ENCODE data around the gene PLPPR5. TPM values are rescaled to one million over a fixed set of nuclear protein-coding genes. Genes with fewer than 3 reads are reported as not detected.

The PLPPR5 gene
- polyA plus RNA-seq, 1 donor (not counting 4 experiments of a cell fraction or from before 2014, with no cell fraction given), result 0.93 TPM

DNA sequence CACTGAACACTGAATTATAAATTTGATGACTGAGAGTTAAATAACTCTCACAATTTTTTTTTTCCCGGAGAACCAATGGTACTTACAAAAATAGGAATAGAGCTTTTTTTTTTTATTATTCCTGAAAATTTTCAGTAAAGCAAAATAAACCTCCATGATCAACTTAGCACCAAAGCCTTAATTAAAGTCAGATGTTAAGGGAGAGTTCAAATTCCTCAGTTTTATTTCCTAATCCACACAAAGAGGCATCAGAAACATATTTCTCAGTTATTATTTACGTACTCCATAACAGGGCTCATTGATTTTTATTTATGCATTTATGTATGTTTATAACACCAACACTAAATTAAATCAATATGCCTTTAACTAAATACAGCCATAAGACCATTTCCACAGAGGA lies 55.5 kb downstream of the PLPPR5 start:
- no peak overlapping the region for H3K4me3 ChIP-seq (ENCODE audit: control insufficient read depth in 2 of 3, extremely low read depth in 1 of 3, insufficient read depth in 2 of 3, low read depth in 1 of 3, low read length in 3 of 3)
- no peak overlapping the region for H3K4me2 ChIP-seq (ENCODE audit: control insufficient read depth, extremely low read depth, insufficient read depth, low read depth, low read length)
- no peaks in the 10 kb centered on the region for H3K79me2 ChIP-seq (ENCODE audit: control insufficient read depth, insufficient read depth, low read length)
- no peaks in the 10 kb centered on the region for H3K36me3 ChIP-seq (ENCODE audit: control insufficient read depth in 2 of 2, extremely low read depth in 1 of 2, insufficient read depth in 2 of 2, low read length in 2 of 2)
- no peak overlapping the region for H3K27ac ChIP-seq (ENCODE audit: control insufficient read depth, insufficient read depth, low read length)
- dilution Hi-C loops (cut with MboI; ENCODE audit: extremely low pct_ligation_motif_present, low sequenced_read_pairs), result no loop called here
- DNase-seq (ENCODE audit: low read depth, low spot score) (no peak), FAIRE-seq (no peak)
- no peaks in the 10 kb centered on the region for H3K9me3 ChIP-seq (ENCODE audit: control insufficient read depth, low read depth, low read length)
- H2AFZ ChIP-seq (ENCODE audit: control insufficient read depth, low read length), result no peak overlapping the region
- H3K9me1 ChIP-seq (ENCODE audit: control insufficient read depth, extremely low read depth, insufficient read depth, low read length), result no peaks in the 10 kb centered on the region
- H3K27me3 ChIP-seq (ENCODE audit: control insufficient read depth, extremely low read depth, insufficient read depth, low read length), result no peaks in the 10 kb centered on the region
- TF ChIP-seq, protein P1, sequence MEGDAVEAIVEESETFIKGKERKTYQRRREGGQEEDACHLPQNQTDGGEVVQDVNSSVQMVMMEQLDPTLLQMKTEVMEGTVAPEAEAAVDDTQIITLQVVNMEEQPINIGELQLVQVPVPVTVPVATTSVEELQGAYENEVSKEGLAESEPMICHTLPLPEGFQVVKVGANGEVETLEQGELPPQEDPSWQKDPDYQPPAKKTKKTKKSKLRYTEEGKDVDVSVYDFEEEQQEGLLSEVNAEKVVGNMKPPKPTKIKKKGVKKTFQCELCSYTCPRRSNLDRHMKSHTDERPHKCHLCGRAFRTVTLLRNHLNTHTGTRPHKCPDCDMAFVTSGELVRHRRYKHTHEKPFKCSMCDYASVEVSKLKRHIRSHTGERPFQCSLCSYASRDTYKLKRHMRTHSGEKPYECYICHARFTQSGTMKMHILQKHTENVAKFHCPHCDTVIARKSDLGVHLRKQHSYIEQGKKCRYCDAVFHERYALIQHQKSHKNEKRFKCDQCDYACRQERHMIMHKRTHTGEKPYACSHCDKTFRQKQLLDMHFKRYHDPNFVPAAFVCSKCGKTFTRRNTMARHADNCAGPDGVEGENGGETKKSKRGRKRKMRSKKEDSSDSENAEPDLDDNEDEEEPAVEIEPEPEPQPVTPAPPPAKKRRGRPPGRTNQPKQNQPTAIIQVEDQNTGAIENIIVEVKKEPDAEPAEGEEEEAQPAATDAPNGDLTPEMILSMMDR (optimal IDR thresholded peaks at IDR 0.05 in 1 of 3, IDR thresholded peaks at IDR 0.05 in 1 of 3, conservative IDR thresholded peaks at IDR 0.05 in 1 of 3; ENCODE audit: extremely low read depth in 1 of 3, insufficient read depth in 2 of 3, low read length in 3 of 3), result no peak
- TF ChIP-seq EZH2 (IDR thresholded peaks at IDR 0.05; ENCODE audit: low read length), result no peak
- no peak overlapping the region for H3K9ac ChIP-seq (ENCODE audit: control insufficient read depth, extremely low read depth, insufficient read depth, low read length)
- no peaks in the 10 kb centered on the region for H3K4me1 ChIP-seq (ENCODE audit: control insufficient read depth, extremely low read depth, insufficient read depth, low read length)
- H4K20me1 ChIP-seq (ENCODE audit: control insufficient read depth, extremely low read depth, insufficient read depth, low read length), result no peaks in the 10 kb centered on the region

DNA sequence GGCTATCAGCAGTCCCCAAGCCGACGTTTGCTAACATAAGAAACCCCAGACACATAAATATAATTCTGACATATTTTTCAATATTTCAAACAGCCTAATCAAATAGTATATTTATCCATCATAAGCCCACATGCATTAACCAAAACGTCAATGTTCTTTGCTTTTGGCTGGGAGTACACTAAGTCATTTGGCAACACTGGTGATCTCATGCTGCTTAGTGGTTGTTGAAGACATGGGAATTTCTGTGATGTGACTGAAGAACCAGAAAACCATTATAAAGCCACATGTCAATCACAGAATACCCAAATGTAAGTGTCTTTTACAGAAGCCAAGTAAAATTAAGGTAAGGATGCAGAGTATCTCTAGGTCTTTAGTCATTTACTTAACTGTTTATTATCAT lies 57.6 kb downstream of the PLPPR5 start:
- Histone ChIP-seq H3K9ac (ENCODE audit: control insufficient read depth, extremely low read depth, insufficient read depth, low read length) (no peak overlapping the region), H3K27ac (ENCODE audit: control insufficient read depth, insufficient read depth, low read length) (no peak overlapping the region), H3K79me2 (ENCODE audit: control insufficient read depth, insufficient read depth, low read length) (no peaks in the 10 kb centered on the region), H2AFZ (ENCODE audit: control insufficient read depth, low read length) (no peak overlapping the region), H3K4me1 (ENCODE audit: control insufficient read depth, extremely low read depth, insufficient read depth, low read length) (no peaks in the 10 kb centered on the region), H3K4me3 (ENCODE audit: control insufficient read depth in 2 of 3, extremely low read depth in 1 of 3, insufficient read depth in 2 of 3, low read depth in 1 of 3, low read length in 3 of 3) (no peak overlapping the region), H3K36me3 (ENCODE audit: control insufficient read depth in 2 of 2, extremely low read depth in 1 of 2, insufficient read depth in 2 of 2, low read length in 2 of 2) (no peaks in the 10 kb centered on the region), H3K9me1 (ENCODE audit: control insufficient read depth, extremely low read depth, insufficient read depth, low read length) (no peaks in the 10 kb centered on the region), H4K20me1 (ENCODE audit: control insufficient read depth, extremely low read depth, insufficient read depth, low read length) (no peaks in the 10 kb centered on the region), H3K4me2 (ENCODE audit: control insufficient read depth, extremely low read depth, insufficient read depth, low read depth, low read length) (no peak overlapping the region), H3K27me3 (ENCODE audit: control insufficient read depth, extremely low read depth, insufficient read depth, low read length) (no peaks in the 10 kb centered on the region), H3K9me3 (ENCODE audit: control insufficient read depth, low read depth, low read length) (no peaks in the 10 kb centered on the region)
- no peak for DNase-seq (ENCODE audit: low read depth, low spot score)
- TF ChIP-seq, protein P1 (optimal IDR thresholded peaks at IDR 0.05 in 1 of 3, IDR thresholded peaks at IDR 0.05 in 1 of 3, conservative IDR thresholded peaks at IDR 0.05 in 1 of 3; ENCODE audit: extremely low read depth in 1 of 3, insufficient read depth in 2 of 3, low read length in 3 of 3), result no peak
- no peak for TF ChIP-seq EZH2 (IDR thresholded peaks at IDR 0.05; ENCODE audit: low read length)
- dilution Hi-C loops (cut with MboI; ENCODE audit: extremely low pct_ligation_motif_present, low sequenced_read_pairs), result no loop called here
- no peak for FAIRE-seq
